SK-N-SH (cell line): Measurements from ENCODE around the gene TSSK6. TPM values are rescaled to one million over a fixed set of nuclear protein-coding genes. Genes with fewer than 3 reads are reported as not detected.

ENCODE experiments used
- CTCF ChIA-PET: fragments of 300-600, 350-600 bp; formaldehyde crosslinking; extraction: SDS; loops from one replicate; lab custom pipeline; 2021; lab: Yijun Ruan, JAX
- POLR2A ChIA-PET: fragments of 350-600 bp; sonication (Branson Sonifier 250); formaldehyde crosslinking; extraction: SDS; loops from one replicate; lab custom pipeline; 2020; ENCODE audit warnings: antibody characterized with exemption, inconsistent platforms; lab: Yijun Ruan, JAX
- DNase-seq: peaks from one replicate; pipeline ENCODE4 v3.0.0; 2012
- H2AFZ ChIP-seq: fragments of 200-600 bp; sonication (generic); 2 replicates; pipeline ENCODE4 v1.8.1; 2016; ENCODE audit warnings: antibody characterized with exemption, mild to moderate bottlenecking, low read depth
- H3F3A ChIP-seq: fragments of 200-600 bp; sonication (generic); replicated peaks from 2 replicates; pipeline ENCODE3; 2016; ENCODE audit warnings: antibody characterized with exemption, mild to moderate bottlenecking; ENCODE audit not compliant: insufficient read depth
- H3K27ac ChIP-seq, 2 experiments: fragments of 200-500 bp in 1 of 2; fragments of 200-600 bp in 1 of 2; sonication (Bioruptor generic) in 1 of 2; sonication (generic), shearing (Covaris generic) in 1 of 2; 2 replicates each; pipeline versions ENCODE4 v1.5.1 to v1.6.1; 2014 to 2016; ENCODE audit warnings: low read depth in 2 of 2, inconsistent platforms in 1 of 2, low read length in 1 of 2, mild to moderate bottlenecking in 1 of 2, mixed read lengths in 1 of 2
- H3K27me3 ChIP-seq: fragments of 200-600 bp; sonication (generic), shearing (Covaris generic); 2 replicates; pipeline ENCODE4 v1.6.1; 2016; ENCODE audit warnings: mixed run types; ENCODE audit not compliant: insufficient read depth
- H3K36me3 ChIP-seq, 2 experiments: fragments of 200-500 bp in 1 of 2; fragments of 200-600 bp in 1 of 2; sonication (Bioruptor generic) in 1 of 2; sonication (generic) in 1 of 2; replicated peaks in 1 of 2; 2 replicates each; pipeline versions ENCODE3 to v1.5.1; 2014 to 2016; ENCODE audit warnings: low read length in 1 of 2, mild to moderate bottlenecking in 1 of 2; ENCODE audit not compliant: insufficient read depth in 2 of 2, control insufficient read depth in 1 of 2
- H3K4me1 ChIP-seq, 2 experiments: fragments of 200-500 bp in 1 of 2; fragments of 200-600 bp in 1 of 2; sonication (Bioruptor generic) in 1 of 2; sonication (generic), shearing (Covaris generic) in 1 of 2; 2 replicates each; pipeline versions ENCODE4 v1.5.1 to v1.6.1; 2014 to 2016; ENCODE audit warnings: low read depth in 1 of 2, low read length in 1 of 2, mixed run types in 1 of 2; ENCODE audit not compliant: insufficient read depth in 2 of 2, control insufficient read depth in 1 of 2
- H3K4me2 ChIP-seq: fragments of 200-600 bp; sonication (generic), shearing (Covaris generic); 2 replicates; pipeline ENCODE4 v1.6.1; 2017; ENCODE audit warnings: mixed run types
- H3K4me3 ChIP-seq, 2 experiments: fragments of 200-500 bp in 1 of 2; fragments of 200-600 bp in 1 of 2; sonication (Bioruptor generic) in 1 of 2; sonication (generic), shearing (Covaris generic) in 1 of 2; 2 replicates each; pipeline versions ENCODE4 v1.5.1 to v1.8.1; 2014 to 2016; ENCODE audit warnings: low read depth in 2 of 2, inconsistent platforms in 1 of 2, low read length in 1 of 2, mild to moderate bottlenecking in 1 of 2, mixed read lengths in 1 of 2, moderate library complexity in 1 of 2
- H3K79me2 ChIP-seq: fragments of 200-600 bp; sonication (generic); 2 replicates; pipeline ENCODE4 v1.8.1; 2017; ENCODE audit warnings: mild to moderate bottlenecking; ENCODE audit not compliant: insufficient read depth
- H3K9ac ChIP-seq: fragments of 200-600 bp; sonication (generic); 2 replicates; pipeline ENCODE4 v1.6.1; 2017; ENCODE audit warnings: mixed run types
- H3K9me2 ChIP-seq: fragments of 200-600 bp; sonication (generic); 2 replicates; pipeline ENCODE4 v1.6.1; 2017; ENCODE audit warnings: mixed run types
- H3K9me3 ChIP-seq: fragments of 200-600 bp; sonication (generic); 2 replicates; pipeline ENCODE4 v1.6.1; 2017; ENCODE audit warnings: mixed run types, mild to moderate bottlenecking, moderate library complexity
- H4K20me1 ChIP-seq: fragments of 200-600 bp; sonication (generic); 2 replicates; pipeline ENCODE4 v1.6.1; 2017; ENCODE audit warnings: mild to moderate bottlenecking, mixed run types; ENCODE audit not compliant: insufficient read depth
- ELF1 ChIP-seq: IDR thresholded peaks from 2 replicates; pipeline ENCODE4 v1.4.0; 2012
- EP300 ChIP-seq, 2 experiments: IDR thresholded peaks; 2 replicates each; pipeline versions ENCODE4 v1.4.0 to v1.6.1; 2012; ENCODE audit warnings: borderline replicate concordance in 1 of 2, low read depth in 1 of 2, low read length in 1 of 2
- EZH2phosphoT487 ChIP-seq: fragments of 200-600 bp; sonication (generic); IDR thresholded peaks from 2 replicates; pipeline ENCODE4 v1.6.1; 2017; ENCODE audit warnings: low read depth, mixed run types, mild to moderate bottlenecking, antibody characterized with exemption, moderate library complexity, borderline replicate concordance
- FOSL2 ChIP-seq: IDR thresholded peaks from 2 replicates; pipeline ENCODE4 v1.4.0; 2012; ENCODE audit warnings: low read depth, mild to moderate bottlenecking, moderate library complexity, borderline replicate concordance
- FOXJ3 ChIP-seq: sonication (generic); formaldehyde crosslinking; IDR thresholded peaks from 2 replicates; pipeline ENCODE4 v1.5.1; 2020; ENCODE audit warnings: mild to moderate bottlenecking, missing genetic modification reagents
- GATA2 ChIP-seq: sonication (generic); formaldehyde crosslinking; IDR thresholded peaks from 2 replicates; pipeline ENCODE4 v1.5.0; 2020; ENCODE audit warnings: mild to moderate bottlenecking, missing genetic modification reagents
- JUND ChIP-seq: IDR thresholded peaks from 2 replicates; pipeline ENCODE4 v1.4.0; 2012
- MEF2A ChIP-seq: IDR thresholded peaks from 2 replicates; pipeline ENCODE4 v1.4.0; 2012; ENCODE audit warnings: low read depth, borderline replicate concordance
- MXI1 ChIP-seq: IDR thresholded peaks from 2 replicates; pipeline ENCODE4 v1.6.1; 2012; ENCODE audit warnings: mild to moderate bottlenecking, low read depth, low read length, improper control_type of control experiment
- NRF1 ChIP-seq: IDR thresholded peaks from 2 replicates; pipeline ENCODE4 v1.6.1; 2012; ENCODE audit warnings: low read depth, mild to moderate bottlenecking, low read length
- RAD21 ChIP-seq: IDR thresholded peaks from 2 replicates; pipeline ENCODE4 v1.6.1; 2012; ENCODE audit warnings: mild to moderate bottlenecking, low read length
- RCOR1 ChIP-seq: fragments of 150-350 bp; IDR thresholded peaks from 2 replicates; pipeline ENCODE4 v1.6.1; 2017; ENCODE audit warnings: antibody characterized with exemption, low read length
- RXRA ChIP-seq: IDR thresholded peaks from 2 replicates; pipeline ENCODE4 v1.4.0; 2012; ENCODE audit warnings: low read depth, mild to moderate bottlenecking, borderline replicate concordance
- SMC3 ChIP-seq: IDR thresholded peaks from 2 replicates; pipeline ENCODE4 v1.6.1; 2012; ENCODE audit warnings: low read depth, low read length, improper control_type of control experiment
- TCF12 ChIP-seq: IDR thresholded peaks from 2 replicates; pipeline ENCODE4 v1.4.0; 2012
- TEAD4 ChIP-seq: IDR thresholded peaks from 2 replicates; pipeline ENCODE4 v1.4.0; 2012; ENCODE audit warnings: mild to moderate bottlenecking, borderline replicate concordance; ENCODE audit not compliant: insufficient read depth
- YY1 ChIP-seq: IDR thresholded peaks from 2 replicates; pipeline ENCODE4 v1.4.0; 2012; ENCODE audit warnings: low read depth, mild to moderate bottlenecking
- WGBS: methylation state at CpG from one replicate; pipeline ENCODE4 v1.1.6; 2017; ENCODE audit warnings: low lambda C conversion rate; 5-methylcytosine and 5-hydroxymethylcytosine counted together
- polyA plus RNA-seq, 3 experiments: library from polyadenylated mRNA; depleted of rRNA; stranded (reverse); fragments of >200 nt; gene quantifications; 2 replicates each; pipeline ENCODE4 v1.2.3, GENCODE V29; 2012
- TF ChIP-seq, protein P1 (sequence below): IDR thresholded peaks from 2 replicates; pipeline ENCODE4; 2012
- TF ChIP-seq, protein P2 (sequence below): fragments of 200-600 bp; sonication (generic); IDR thresholded peaks from 2 replicates; pipeline ENCODE4 v1.6.1; 2017; ENCODE audit warnings: antibody characterized with exemption, mild to moderate bottlenecking, moderate library complexity
- TF ChIP-seq, protein P3 (sequence below): IDR thresholded peaks from 2 replicates; pipeline ENCODE4 v1.4.0; 2012; ENCODE audit warnings: low read depth
- TF ChIP-seq, protein P4 (sequence below): IDR thresholded peaks from 2 replicates; pipeline ENCODE4 v1.4.0; 2012; ENCODE audit warnings: low read depth, borderline replicate concordance
- TF ChIP-seq, protein P5 (sequence below): fragments of 150-350 bp; IDR thresholded peaks from 2 replicates; pipeline ENCODE4 v1.6.1; 2017; ENCODE audit warnings: antibody characterized with exemption, low read length, low read depth, borderline replicate concordance
- TF ChIP-seq, protein P6 (sequence below): IDR thresholded peaks from 2 replicates; pipeline ENCODE4 v1.4.0; 2012; ENCODE audit warnings: low read depth, borderline replicate concordance

The TSSK6 gene
- polyA plus RNA-seq, 1 of the 3 experiments (the other 2 are of a cell fraction) = 3.1 TPM

DNA sequence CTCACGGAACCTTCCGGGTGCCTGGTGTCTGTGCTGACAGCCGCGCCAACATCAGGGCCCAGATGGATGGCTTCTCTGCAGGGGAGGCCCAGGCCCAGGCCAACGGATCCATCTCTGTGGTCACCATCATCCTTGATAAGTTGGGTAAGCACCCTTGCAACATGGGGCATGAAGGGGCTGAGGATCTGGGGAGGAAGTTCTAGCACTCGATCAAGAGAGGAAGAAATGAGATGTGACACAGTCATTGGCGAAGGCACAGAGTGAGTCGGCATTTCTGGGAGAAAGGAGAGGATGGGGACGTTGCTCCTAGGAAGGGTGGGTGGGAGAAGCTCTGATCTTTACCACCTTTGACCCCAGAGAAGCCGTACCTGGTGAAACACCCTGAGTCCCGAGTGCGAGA is 27.2 kb upstream of the TSSK6 start:
- no peaks in the 10 kb centered on the region for H3K9me3 ChIP-seq
- H3K9me2 ChIP-seq = no peaks in the 10 kb centered on the region
- no peak overlapping the region for H3K9ac ChIP-seq
- H3K79me2 ChIP-seq = no peaks in the 10 kb centered on the region
- 88% methylated on average over 11 of the region's 12 CpGs for WGBS
- H3K4me1 ChIP-seq = peaks cover 0 to 36% of the 10 kb centered on the region in 2 experiments; a peak in 1 of 4 replicates
- H3K27me3 ChIP-seq = no peaks in the 10 kb centered on the region
- H3F3A ChIP-seq = no peaks in the 10 kb centered on the region
- H3K4me2 ChIP-seq = no peak overlapping the region
- H3K36me3 ChIP-seq = no peaks in the 10 kb centered on the region
- H4K20me1 ChIP-seq = no peaks in the 10 kb centered on the region
- no peak for DNase-seq
- no peak overlapping the region for H3K27ac ChIP-seq
- no peak for TF ChIP-seq NRF1
- TF ChIP-seq, protein P1, sequence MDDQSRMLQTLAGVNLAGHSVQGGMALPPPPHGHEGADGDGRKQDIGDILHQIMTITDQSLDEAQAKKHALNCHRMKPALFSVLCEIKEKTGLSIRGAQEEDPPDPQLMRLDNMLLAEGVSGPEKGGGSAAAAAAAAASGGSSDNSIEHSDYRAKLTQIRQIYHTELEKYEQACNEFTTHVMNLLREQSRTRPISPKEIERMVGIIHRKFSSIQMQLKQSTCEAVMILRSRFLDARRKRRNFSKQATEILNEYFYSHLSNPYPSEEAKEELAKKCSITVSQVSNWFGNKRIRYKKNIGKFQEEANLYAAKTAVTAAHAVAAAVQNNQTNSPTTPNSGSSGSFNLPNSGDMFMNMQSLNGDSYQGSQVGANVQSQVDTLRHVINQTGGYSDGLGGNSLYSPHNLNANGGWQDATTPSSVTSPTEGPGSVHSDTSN = no peak
- TF ChIP-seq MEF2A = no peak
- no peak for TF ChIP-seq EZH2phosphoT487
- TF ChIP-seq RAD21 = no peak
- no peak for TF ChIP-seq JUND
- TF ChIP-seq RCOR1 = no peak
- no peak for TF ChIP-seq SMC3
- TF ChIP-seq MXI1 = no peak
- no peak for TF ChIP-seq FOXJ3 (CRISPR knock-in tag)
- CTCF ChIA-PET = interaction anchor here (1.6 to 1.7 kb wide), 2 partner anchors 12 to 101 kb away, joined by 3 to 5 read pairs; partner anchors contain the start of gene GMIP
- POLR2A ChIA-PET = no interaction called here
- no peak overlapping the region for H2AFZ ChIP-seq
- H3K4me3 ChIP-seq = no peak overlapping the region

DNA sequence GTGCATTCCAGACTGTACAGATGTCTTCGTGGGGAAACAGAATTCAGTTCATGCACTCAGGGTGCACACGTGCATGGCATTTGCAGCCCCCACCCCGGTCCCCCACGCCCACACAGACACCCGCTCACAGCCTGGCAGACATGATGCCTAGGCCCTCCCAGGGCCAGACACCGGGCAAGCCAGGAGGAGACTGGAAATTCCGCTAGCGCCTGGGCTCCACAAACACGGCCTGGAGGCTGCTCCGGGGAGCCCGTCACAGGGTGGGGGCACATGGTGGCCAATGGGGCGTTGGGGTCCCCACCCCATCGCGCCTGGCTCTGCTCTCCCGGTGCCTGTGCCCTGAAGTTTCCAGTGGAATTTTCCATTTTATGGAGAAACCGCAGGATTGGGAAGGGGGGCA is 26.3 kb upstream of the TSSK6 start:
- 54% methylated on average over 6 of the region's 16 CpGs for WGBS
- CTCF ChIA-PET = interaction anchor here (1.3 to 15.3 kb wide), 2 partner anchors 10 to 12 kb away, joined by 9 to 258 read pairs; no protein-coding TSS in a partner anchor
- TF ChIP-seq, protein P2, sequence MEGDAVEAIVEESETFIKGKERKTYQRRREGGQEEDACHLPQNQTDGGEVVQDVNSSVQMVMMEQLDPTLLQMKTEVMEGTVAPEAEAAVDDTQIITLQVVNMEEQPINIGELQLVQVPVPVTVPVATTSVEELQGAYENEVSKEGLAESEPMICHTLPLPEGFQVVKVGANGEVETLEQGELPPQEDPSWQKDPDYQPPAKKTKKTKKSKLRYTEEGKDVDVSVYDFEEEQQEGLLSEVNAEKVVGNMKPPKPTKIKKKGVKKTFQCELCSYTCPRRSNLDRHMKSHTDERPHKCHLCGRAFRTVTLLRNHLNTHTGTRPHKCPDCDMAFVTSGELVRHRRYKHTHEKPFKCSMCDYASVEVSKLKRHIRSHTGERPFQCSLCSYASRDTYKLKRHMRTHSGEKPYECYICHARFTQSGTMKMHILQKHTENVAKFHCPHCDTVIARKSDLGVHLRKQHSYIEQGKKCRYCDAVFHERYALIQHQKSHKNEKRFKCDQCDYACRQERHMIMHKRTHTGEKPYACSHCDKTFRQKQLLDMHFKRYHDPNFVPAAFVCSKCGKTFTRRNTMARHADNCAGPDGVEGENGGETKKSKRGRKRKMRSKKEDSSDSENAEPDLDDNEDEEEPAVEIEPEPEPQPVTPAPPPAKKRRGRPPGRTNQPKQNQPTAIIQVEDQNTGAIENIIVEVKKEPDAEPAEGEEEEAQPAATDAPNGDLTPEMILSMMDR = no peak
- TF ChIP-seq EP300 (IDR thresholded peaks at IDR 0.05; ENCODE audit: borderline replicate concordance in 1 of 2, low read depth in 1 of 2, low read length in 1 of 2) (no peak), GATA2 (CRISPR knock-in tag) (no peak), TCF12 (no peak), YY1 (no peak), RXRA (no peak), JUND (no peak), TEAD4 (no peak), NRF1 (no peak), ELF1 (no peak), FOSL2 (no peak), EZH2phosphoT487 (no peak)
- TF ChIP-seq, protein P3, sequence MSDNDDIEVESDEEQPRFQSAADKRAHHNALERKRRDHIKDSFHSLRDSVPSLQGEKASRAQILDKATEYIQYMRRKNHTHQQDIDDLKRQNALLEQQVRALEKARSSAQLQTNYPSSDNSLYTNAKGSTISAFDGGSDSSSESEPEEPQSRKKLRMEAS = no peak
- TF ChIP-seq, protein P4, sequence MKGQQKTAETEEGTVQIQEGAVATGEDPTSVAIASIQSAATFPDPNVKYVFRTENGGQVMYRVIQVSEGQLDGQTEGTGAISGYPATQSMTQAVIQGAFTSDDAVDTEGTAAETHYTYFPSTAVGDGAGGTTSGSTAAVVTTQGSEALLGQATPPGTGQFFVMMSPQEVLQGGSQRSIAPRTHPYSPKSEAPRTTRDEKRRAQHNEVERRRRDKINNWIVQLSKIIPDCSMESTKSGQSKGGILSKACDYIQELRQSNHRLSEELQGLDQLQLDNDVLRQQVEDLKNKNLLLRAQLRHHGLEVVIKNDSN = no peak
- TF ChIP-seq, protein P5, sequence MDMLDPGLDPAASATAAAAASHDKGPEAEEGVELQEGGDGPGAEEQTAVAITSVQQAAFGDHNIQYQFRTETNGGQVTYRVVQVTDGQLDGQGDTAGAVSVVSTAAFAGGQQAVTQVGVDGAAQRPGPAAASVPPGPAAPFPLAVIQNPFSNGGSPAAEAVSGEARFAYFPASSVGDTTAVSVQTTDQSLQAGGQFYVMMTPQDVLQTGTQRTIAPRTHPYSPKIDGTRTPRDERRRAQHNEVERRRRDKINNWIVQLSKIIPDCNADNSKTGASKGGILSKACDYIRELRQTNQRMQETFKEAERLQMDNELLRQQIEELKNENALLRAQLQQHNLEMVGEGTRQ = no peak
- TF ChIP-seq, protein P6, sequence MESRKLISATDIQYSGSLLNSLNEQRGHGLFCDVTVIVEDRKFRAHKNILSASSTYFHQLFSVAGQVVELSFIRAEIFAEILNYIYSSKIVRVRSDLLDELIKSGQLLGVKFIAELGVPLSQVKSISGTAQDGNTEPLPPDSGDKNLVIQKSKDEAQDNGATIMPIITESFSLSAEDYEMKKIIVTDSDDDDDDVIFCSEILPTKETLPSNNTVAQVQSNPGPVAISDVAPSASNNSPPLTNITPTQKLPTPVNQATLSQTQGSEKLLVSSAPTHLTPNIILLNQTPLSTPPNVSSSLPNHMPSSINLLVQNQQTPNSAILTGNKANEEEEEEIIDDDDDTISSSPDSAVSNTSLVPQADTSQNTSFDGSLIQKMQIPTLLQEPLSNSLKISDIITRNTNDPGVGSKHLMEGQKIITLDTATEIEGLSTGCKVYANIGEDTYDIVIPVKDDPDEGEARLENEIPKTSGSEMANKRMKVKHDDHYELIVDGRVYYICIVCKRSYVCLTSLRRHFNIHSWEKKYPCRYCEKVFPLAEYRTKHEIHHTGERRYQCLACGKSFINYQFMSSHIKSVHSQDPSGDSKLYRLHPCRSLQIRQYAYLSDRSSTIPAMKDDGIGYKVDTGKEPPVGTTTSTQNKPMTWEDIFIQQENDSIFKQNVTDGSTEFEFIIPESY = no peak

More for the DNA sequence above, 26.3 kb upstream of the TSSK6 start:
- Histone ChIP-seq H3K4me2 (no peak overlapping the region), H3K79me2 (no peaks in the 10 kb centered on the region), H3K9me2 (no peaks in the 10 kb centered on the region), H3K4me1 (peaks cover 0 to 30% of the 10 kb centered on the region in 2 experiments; a peak in 1 of 4 replicates), H3K9me3 (no peaks in the 10 kb centered on the region), H2AFZ (no peak overlapping the region), H3K27ac (no peak overlapping the region; a peak in 1 of 4 replicates), H3F3A (no peaks in the 10 kb centered on the region), H3K4me3 (no peak overlapping the region), H3K9ac (no peak overlapping the region), H4K20me1 (no peaks in the 10 kb centered on the region), H3K27me3 (no peaks in the 10 kb centered on the region), H3K36me3 (no peaks in the 10 kb centered on the region)
- no peak for DNase-seq
- POLR2A ChIA-PET = interaction anchor here (1.3 kb wide), 1 partner anchor 12 kb away, joined by 5 read pairs; no protein-coding TSS in a partner anchor
